ENCODE results near the gene SMIM36.

The SMIM36 gene

GRCh38 chr17:55462711-55463110 lies 48.5 kb downstream of the SMIM36 start:
- H3K4me3 ChIP-seq (ENCODE audit: low read depth, low read length), result no peak overlapping the region
- TF ChIP-seq, protein P1, sequence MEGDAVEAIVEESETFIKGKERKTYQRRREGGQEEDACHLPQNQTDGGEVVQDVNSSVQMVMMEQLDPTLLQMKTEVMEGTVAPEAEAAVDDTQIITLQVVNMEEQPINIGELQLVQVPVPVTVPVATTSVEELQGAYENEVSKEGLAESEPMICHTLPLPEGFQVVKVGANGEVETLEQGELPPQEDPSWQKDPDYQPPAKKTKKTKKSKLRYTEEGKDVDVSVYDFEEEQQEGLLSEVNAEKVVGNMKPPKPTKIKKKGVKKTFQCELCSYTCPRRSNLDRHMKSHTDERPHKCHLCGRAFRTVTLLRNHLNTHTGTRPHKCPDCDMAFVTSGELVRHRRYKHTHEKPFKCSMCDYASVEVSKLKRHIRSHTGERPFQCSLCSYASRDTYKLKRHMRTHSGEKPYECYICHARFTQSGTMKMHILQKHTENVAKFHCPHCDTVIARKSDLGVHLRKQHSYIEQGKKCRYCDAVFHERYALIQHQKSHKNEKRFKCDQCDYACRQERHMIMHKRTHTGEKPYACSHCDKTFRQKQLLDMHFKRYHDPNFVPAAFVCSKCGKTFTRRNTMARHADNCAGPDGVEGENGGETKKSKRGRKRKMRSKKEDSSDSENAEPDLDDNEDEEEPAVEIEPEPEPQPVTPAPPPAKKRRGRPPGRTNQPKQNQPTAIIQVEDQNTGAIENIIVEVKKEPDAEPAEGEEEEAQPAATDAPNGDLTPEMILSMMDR (IDR thresholded peaks at IDR 0.05; ENCODE audit: low read depth, low read length), result no peak

- TF ChIP-seq, protein P1 (IDR thresholded peaks at IDR 0.05; ENCODE audit: low read depth, low read length), result no peak
- no peak overlapping the region for H3K4me3 ChIP-seq (ENCODE audit: low read depth, low read length)
These were observed 49.0 kb downstream of the SMIM36 start for GRCh38 chr17:55462234-55462633.

GRCh38 chr17:55458978-55459377 lies 52.3 kb downstream of the SMIM36 start:
- TF ChIP-seq, protein P1 (IDR thresholded peaks at IDR 0.05; ENCODE audit: low read depth, low read length), result no peak
- no peak overlapping the region for H3K4me3 ChIP-seq (ENCODE audit: low read depth, low read length)

DNA sequence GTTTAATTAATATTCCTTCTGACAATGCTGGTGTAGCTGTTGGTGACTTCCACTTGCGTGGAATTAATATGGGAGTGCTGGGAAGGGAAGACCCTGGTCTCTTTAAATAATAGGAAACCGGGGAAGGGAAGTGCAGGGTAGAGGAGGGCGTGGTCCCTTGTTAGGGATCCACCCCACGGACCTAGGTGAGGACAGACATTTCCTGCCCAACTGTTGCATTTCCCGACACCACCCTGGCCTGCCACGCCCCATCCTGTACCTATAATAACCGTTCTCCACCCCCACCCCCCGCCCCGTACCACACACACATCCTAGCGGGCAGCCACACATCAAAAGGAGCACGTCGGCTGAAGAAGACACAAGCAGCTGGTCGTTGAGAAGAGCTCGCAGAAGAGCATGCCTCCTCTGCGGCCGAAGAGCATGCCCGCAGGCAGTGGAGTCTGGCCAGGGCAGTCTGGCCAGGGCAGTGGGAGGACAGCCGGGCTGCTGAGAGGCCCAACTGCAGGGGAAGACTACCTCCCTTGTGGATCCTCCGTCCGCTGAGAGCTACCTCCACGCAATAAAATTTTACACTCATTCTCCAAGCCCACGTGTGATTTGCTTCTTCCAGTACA lies 52.9 kb downstream of the SMIM36 start:
- TF ChIP-seq, protein P1 (IDR thresholded peaks at IDR 0.05; ENCODE audit: low read depth, low read length), result no peak
- H3K4me3 ChIP-seq (ENCODE audit: low read depth, low read length), result no peak overlapping the region

DNA sequence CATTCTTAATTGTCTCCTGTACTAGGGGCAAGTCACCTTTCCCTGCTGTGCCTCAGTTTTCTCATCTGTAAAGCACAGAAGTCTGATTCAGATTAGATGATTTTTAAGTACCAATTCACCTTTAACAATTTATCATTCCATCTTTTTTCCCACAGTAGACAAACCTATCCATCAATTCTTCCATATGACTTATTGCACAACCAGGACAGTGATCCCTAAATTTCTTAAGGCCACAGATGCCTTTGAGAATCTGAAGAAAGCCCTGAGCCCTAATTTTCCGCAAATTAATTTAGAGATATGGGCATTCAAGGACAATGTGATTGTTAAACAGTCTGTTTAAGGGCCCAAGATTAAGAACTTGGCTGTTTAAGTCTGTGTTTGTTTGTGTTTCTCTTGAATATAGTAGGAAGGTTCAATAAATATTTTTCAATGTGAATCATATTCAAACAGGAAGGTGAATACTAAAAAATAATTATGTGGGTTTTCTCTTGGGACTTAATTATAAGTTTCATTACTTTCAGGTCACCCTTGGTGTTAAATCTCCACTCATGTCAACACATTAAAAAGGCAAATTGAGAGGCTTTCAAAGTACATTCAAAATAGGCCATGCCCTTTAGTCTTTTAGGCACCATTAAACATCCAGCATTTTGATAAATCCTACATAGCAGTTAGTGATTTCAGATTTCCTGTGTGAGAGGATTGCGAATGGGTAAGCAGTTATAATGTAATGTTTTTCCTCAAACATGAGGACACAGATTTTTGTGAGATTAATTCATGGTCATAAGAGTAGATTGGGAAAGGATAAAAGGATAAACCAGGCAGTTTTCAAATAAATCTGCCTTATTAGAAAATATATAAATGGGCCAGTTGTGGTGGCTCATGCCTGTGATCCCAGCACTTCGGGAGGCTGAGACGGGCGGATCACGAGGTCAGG lies 54.7 kb downstream of the SMIM36 start:
- H3K4me3 ChIP-seq (ENCODE audit: low read depth, low read length), result no peak overlapping the region
- TF ChIP-seq, protein P1 (IDR thresholded peaks at IDR 0.05; ENCODE audit: low read depth, low read length), result no peak

- no peak overlapping the region for H3K4me3 ChIP-seq (ENCODE audit: low read depth, low read length)
- TF ChIP-seq, protein P1 (IDR thresholded peaks at IDR 0.05; ENCODE audit: low read depth, low read length), result no peak
These were observed 56.3 kb downstream of the SMIM36 start for GRCh38 chr17:55454906-55455474.
